ENCODE data around the gene TIMP3.

Gene TIMP3

DNA sequence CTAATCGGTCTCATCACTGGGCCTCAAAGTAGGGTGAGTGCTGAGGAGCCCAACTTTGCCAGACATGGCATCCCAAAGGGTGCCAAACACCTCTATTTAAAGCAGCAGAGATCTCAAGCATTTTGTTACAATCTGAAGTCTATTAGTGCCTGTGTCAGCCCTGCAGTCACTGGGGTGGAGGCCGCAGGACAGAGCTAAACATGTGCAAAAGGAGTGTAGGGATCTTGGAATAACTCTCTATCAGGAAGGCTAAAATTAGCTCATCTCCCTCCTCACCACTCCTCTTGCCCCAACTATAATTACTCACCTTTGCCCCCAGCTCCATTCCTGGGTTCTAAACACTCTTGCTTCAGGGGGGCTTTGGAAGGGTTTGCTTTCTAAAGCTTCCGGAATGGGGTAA, 87.5 kb downstream of the TIMP3 start:
- DNase-seq, result no peak

DNA sequence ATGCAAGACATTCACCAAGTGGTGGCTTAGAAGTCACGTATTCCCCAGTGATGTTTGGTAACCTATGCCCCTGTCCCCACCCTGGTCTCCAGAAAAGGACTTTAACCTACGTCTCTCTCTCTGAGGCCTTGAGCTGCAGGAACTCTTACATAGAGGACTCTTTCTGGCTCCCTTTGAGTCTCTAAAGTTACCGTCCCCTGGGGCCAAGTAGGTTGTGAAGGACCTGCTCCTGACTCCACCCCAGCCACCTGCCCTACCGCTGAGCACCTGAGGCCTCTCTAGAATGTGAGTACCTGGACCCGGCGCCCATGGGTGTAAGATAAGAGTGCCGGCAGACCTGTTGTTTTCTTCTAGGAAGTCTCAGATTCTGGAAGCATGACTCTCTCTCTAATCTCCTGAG, 95.4 kb downstream of the TIMP3 start:
- no peak for DNase-seq

DNA sequence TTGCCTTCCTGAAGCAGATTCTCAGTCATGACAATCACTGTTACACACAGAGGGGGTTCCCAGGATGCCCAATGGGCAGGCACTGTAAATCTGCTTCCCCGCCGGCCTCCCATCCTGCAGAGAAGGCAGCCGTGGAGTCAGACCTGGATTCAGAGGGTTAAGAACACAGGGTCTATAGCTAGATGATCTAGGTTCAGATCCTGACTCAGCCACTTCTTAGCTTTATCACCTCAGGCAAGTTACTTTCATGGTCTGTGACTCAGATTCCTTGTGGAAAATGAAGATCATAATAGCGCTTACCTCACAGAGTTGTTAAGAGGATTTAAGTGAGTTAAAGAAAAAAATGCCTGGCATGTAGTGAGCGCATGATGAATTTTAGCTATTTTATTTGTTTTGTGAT, 95.9 kb downstream of the TIMP3 start:
- DNase-seq, result no peak

DNA sequence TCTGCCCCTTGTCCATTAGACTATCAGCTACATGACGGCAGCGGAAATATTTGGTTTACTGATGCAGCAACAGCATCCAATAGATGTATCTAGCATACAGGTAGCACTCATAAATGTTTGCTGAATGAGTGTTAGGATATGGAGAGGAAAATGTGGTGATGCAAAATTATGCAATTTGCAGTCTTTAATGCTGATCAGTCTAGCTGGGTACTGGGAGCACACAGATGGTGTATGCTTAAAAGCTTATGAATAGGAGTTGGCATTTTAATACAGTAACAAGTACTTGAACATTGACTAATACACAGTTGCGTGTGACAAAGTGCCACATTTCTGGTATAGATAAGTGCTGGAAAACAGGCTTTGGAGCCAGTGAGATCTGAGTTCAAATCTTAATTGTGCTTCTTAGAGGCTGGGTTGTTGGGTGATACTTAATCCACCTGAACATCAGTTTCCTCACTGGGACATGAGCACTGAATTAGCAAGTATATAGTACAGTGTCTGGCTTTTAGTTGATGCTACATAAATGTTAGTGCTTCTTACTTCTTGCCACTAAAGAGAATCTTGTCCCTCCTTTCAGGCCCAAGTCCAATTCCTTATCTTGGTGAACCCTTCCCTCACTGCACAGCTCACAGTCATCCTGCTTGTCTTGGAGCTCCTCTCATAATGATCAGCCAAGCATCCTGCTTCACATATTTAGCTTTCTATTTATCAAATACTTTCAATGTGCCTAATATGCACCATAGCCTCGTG, 99.6 kb downstream of the TIMP3 start:
- DNase-seq, result no peak

DNA sequence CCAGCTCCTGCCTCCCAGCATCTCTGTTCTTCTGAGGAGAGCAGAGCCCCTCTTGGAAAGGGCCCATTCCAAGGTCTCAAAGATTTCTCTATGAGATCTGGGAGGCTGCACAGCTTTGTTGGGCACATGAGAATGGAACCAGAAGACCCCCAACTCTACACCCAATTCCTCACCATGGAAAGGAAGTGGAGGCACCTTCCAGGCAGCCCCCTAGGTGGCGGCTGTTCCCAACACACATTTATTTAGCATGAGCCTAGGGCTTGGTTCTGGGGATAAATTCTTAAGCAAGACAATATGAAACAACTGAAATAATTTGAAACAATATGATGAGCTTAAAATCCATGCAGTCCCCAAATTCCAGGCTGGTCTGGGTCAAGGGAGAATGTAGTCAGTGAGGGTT, 100.4 kb downstream of the TIMP3 start:
- no peak for DNase-seq

DNA sequence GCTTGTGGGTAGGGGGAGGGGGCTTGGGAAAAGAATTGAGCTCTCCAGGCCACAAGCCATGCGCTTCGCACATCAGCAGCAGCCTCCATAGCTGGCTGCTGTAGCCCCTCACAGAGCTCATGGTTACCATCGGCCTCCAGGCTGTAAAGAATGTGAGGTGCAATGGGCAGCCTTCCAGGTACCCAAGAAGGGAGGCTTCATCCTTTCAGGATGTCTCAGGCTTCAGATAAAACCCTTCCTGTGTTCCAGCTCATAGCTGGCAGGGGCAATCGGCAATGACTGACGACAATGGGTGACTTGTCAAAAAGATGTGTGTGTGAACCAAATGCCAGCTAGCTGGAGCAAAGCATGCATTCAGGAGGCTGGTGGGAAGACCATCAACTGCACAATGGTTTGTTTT, 102.0 kb downstream of the TIMP3 start:
- DNase-seq, result no peak

DNA sequence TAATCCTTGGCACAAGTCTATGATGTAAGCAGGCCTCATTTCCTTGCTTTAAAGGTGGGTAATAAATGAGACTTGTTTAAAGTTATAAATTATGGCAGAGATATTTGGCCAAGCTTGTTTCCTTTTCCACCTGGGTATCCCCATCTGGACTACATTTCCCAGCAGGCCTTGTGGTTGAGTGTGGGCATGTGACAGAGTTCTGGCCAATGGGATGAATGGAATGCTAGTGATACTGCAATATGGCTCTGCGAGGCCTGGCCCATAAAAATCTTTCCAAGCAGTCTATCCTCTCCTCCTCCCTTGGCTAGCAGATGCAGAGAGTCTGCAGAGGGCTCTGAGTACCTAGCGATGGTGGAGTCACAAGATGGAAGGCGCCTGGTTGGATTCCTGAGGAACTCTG, 102.5 kb downstream of the TIMP3 start:
- DNase-seq, result no peak

DNA sequence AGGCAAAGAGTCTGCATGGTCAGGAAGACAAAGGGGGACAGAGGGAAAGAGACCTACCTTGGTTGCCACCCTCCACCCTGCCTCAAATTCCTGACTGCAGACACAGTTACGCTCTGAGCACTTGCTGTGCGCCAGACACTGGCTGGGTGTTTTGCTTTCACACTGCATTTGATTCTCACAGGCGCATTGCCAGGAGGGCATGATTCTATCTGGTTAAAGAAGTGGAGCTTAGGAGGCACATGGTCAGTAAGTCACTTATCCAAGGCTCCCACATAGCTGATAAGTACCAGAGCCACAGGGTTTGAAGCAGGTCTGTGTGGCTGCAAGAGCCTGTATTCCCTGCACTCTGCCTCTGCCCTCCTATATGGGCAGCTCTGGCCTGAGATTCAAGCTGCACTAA, 103.9 kb downstream of the TIMP3 start:
- DNase-seq, result no peak

DNA sequence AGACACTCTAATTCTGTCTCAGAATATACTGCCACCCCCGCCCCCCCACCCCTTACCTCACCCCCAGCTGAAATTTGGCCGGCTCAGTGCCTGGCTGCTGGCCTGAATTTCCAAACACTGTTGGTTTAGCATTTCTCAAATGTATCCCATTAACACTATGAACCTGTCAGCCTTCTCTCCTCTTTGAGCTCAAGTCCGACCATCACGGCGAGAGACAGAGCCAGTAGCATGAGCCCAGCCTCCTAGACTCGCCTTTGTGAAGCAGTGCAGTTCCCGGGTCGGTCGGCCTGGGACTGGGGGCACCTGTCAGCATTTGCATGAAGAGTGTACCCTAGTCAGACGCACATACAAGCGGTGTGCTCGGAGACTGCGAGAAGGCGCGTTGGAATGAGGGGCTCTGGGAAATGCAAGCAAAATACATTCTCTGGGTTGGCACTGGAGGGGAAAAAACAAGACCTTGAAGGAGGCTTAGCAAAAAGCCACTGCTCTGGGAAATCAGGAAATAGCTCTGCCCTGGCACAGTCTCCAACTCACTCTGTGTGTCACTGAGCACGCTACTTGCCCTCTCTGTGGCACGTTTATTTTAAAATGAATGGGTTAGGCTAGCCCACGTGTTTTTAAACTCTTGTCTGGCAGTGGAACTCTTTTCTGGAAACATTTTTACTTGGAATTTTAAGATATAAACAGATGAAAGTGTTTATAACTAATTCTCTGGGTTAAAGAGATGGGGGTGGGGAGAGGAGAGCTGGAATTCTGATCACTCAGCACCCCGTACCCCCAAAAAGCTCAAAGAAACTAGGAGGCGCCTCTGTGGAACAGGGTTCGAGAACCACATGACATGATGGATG, 108.3 kb downstream of the TIMP3 start:
- DNase-seq, result no peak

DNA sequence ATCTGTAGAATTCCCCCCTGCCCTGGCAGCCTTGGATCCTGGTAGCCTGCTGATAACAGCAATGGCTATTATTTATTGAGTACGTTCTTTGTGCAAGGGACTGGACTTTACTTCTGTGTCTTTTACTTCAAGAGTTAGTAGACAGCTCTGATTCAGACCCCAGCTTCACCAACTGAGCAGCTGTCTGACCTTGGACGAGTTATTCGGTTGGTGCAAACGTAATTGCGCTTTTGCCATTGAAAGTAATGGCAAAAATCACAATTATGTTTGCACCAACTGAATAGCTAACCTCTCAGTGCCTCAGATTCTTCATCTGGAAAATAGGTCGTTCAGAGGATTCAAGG, 108.9 kb downstream of the TIMP3 start:
- no peak for DNase-seq

DNA sequence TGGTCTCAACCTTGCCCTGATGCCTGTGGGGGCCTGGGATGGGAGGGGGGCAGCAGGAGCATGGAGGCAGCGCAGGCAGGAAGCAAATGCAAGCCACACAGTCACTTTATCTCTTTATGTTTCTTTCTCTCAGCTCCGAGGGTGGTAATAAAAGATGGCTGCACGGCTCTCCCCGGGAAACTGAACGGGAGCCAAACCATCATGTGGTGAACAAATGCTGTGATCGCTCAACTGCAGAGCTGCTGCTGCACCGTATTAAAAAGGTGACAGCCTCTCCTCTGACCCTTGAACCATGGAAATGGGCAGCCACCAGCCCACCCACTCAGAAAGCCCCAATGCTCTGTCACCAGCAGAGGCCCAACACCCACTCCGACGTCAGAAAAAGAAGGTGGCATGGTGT, 110.0 kb downstream of the TIMP3 start:
- DNase-seq, result no peak

Measured in stimulated activated CD4-positive, alpha-beta T cell treated with anti-CD3 and anti-CD28 coated beads, Interleukin-2, amount 100 ng/mL, for 48 hours (primary cell).